NCI-H146 treated with DMSO at 0.1 percent for 48 hours (cell line): ENCODE data around the gene FANCL.
"Not testable (repeated sequence)": the region's sequence is repeated elsewhere in the genome, so short reads cannot be mapped to it uniquely, and the experiment has no call there.

ENCODE experiments used
- DNase-seq: peaks from one replicate; lab custom pipeline; 2025; ENCODE audit not compliant: unreplicated experiment; lab: John Stamatoyannopoulos, UW

Gene FANCL

GRCh38 chr2:58146707-58147106 is 94.4 kb downstream of the FANCL start:
- DNase-seq: no peak

- DNase-seq: not testable (repeated sequence)
These were observed 95.4 kb downstream of the FANCL start for GRCh38 chr2:58145769-58146168.

- DNase-seq: no peak
These were observed 100.5 kb downstream of the FANCL start for GRCh38 chr2:58140508-58141072.

GRCh38 chr2:58138396-58139030 is 102.6 kb downstream of the FANCL start:
- DNase-seq: no peak

GRCh38 chr2:58137856-58138255 is 103.3 kb downstream of the FANCL start:
- DNase-seq: no peak

- no peak for DNase-seq
These were observed 103.9 kb downstream of the FANCL start for GRCh38 chr2:58137221-58137620.

- DNase-seq: no peak
These were observed 105.3 kb downstream of the FANCL start for GRCh38 chr2:58135861-58136260.

GRCh38 chr2:58133395-58133794 is 107.7 kb downstream of the FANCL start:
- no peak for DNase-seq

GRCh38 chr2:58131191-58132011 is 109.7 kb downstream of the FANCL start:
- no peak for DNase-seq

GRCh38 chr2:58130238-58130637 is 110.9 kb downstream of the FANCL start:
- DNase-seq: no peak

- DNase-seq: no peak
These were observed 114.0 kb downstream of the FANCL start for GRCh38 chr2:58127111-58127510.

- DNase-seq: no peak
These were observed 118.6 kb downstream of the FANCL start for GRCh38 chr2:58122540-58122939.

- no peak for DNase-seq
These were observed 119.1 kb downstream of the FANCL start for GRCh38 chr2:58122040-58122439.

GRCh38 chr2:58120626-58121229 is 120.4 kb downstream of the FANCL start:
- no peak for DNase-seq

GRCh38 chr2:58113563-58113962 is 127.6 kb downstream of the FANCL start:
- not testable (repeated sequence) for DNase-seq

- DNase-seq: no peak
These were observed 130.4 kb downstream of the FANCL start for GRCh38 chr2:58110765-58111164.

GRCh38 chr2:58109481-58109880 is 131.6 kb downstream of the FANCL start:
- DNase-seq: no peak
